MV-4-11 (cell line): ENCODE measurements around the gene STXBP5.
"Not testable (repeated sequence)": the region's sequence is repeated elsewhere in the genome, so short reads cannot be mapped to it uniquely, and the experiment has no call there.

Experiments used
- DNase-seq: peaks from one replicate; lab custom pipeline; 2025; lab: John Stamatoyannopoulos, UW

STXBP5 gene

DNA sequence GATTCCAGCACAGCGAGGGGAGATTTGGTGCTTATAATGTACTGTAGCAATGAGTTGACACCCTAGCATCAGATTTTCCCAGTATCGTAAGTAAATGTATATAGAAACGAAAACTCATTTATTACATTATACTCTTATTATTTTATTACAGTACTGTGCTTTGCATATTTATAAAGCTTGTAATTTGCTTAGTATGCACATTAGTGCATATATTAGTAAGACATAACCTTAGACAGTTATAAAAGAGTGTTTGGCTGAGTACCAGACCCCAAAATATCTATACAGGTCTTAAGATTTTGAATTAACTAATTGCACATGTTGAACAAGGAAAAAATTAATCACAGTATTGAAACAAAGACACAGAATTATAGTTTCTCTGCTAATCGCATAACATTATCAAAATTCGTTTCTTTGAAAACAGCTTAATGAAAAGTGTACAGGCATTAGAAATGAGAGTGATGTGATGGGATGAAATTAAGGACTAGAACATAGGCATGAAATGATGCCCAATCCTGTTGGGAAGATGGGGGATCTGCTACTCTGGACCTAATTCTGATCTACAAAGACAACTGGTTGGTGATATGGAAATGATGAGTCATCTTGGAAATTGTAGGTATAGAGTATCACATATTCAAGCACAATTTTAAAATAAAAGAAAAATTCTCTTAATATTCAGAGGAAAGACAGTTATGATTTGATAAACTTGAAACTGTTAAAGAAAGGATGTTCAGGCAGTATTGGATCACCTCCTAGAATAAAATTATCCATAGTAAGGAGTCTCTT, 42.8 kb downstream of the STXBP5 start:
- DNase-seq: no peak

DNA sequence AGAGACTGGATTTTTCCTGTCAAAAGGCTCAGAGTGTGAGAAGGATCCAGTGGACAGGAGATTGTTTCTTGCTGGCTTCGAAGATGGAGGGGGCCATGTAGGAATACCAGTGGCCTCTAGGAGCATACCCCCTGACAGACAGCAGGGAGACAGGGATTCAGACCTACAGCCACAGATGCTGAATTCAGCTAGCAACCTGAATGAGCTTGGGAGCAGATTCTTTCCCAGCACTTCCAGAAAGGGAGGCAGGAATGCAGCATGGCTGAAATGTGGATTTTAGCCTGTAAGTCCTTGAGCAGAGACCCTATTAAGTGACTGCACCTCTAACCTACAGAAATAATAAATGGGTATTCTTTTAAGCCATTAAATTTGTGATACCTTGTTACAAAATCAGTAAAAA, 44.6 kb downstream of the STXBP5 start:
- no peak for DNase-seq

DNA sequence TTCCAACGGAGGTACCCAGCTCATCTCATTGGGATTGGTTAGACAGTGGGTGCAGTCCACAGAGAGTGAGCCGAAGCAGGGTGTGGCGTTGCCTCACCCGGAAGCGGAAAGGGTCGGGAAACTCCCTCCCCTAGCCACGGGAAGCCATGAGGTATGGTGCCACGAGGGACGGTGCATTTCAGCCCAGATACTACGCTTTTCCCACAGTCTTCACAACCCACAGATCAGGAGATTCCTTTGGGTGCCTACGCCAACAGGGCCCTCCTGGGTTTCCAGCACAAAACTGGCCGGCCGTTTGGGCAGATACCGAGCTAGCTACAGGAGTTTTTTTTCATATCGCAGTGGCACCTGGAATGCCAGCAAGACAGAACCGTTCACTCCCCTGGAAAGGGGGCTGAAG, 46.9 kb downstream of the STXBP5 start:
- DNase-seq: no peak

DNA sequence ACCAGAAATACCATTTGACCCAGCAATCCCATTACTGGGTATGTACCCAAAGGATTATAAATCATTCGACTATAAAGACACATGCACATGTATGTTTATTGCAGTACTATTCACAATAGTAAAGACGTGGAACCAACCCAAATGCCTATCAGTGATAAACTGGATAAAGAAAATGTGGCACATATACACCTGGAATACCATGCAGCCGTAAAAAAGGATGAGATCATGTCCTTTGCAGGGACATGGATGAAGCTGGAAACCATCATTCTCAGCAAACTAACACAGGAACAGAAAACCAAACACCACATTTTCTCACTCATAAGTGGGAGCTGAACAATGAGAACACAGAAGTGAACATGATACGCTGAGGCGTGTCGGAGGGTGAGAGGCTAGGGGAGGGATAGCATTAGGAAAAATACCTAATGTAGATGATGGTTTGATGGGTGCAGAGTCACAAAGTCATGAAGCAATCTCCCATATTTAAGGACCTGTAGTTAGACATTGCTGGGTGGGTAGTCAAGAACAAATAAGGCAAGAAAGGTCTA, 50.8 kb downstream of the STXBP5 start:
- not testable (repeated sequence) for DNase-seq

DNA sequence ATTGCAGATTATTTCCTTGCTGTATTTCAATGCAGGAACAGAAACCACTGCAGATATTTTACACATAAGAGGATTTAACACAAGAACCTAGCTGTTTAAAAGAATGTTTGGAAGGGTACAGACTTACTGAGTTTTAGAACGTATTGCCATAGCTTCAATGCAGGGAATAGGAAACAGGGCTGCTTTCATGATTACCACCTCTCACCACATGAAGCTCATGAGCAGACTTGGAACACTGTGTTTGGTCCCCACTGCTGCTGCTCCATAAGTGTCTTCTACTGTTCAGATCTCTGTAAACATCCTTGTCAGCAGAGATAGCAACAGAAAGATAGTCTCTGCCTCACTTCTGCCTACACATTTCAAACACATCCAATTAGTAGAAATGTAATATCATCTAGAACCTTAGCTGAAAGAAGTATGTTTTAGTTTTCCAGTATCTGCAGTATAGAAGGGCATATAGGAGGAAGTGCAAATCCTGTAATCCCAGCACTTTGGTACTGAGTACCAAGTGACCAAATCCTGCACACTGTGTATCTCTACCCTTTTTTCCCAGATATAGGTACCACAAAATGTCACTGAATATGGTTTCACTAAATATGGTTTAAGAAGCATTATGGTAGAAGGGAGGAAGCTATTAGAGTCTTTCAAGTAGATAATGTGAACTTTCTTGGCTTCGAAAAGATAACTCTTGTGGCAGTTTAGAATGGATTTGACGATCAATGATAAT, 51.9 kb downstream of the STXBP5 start:
- no peak for DNase-seq

DNA sequence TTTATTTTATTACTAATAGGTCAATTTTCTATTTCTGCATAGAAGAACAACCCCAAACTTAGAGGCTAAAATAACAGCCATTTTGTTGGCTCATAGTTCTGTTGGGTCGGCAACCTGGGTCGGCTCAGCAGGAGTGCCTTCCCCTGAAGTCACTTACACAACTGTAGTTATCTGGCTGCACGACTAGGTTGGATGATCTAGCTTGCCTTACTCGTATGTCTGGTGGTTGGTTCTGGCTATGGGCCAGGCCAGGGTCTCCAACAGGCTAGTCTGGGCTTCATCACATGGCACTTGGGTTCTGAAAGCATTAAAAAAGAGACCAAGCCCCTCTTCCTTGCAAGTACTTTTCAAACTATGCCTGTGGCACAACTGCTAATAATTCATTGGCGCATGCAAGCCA, 53.5 kb downstream of the STXBP5 start:
- no peak for DNase-seq

DNA sequence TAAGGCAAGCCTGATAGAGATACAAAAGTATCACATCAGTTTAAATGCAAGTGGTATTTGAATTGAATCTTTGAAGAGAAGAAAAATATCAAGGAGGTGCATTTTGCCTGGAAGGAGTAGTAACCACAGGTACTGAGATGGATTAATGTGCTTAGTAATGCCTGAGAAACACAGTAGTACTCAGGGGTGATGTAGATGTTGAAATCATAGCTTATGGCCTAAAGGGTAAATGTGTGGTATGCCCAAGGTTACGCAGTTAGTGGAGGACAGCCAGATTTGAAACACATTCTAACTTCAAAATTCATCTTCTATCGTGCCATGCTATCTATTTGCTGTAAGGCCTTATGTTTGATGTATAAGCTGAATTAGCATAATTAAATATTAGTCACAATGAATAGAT, 55.9 kb downstream of the STXBP5 start:
- DNase-seq: no peak

DNA sequence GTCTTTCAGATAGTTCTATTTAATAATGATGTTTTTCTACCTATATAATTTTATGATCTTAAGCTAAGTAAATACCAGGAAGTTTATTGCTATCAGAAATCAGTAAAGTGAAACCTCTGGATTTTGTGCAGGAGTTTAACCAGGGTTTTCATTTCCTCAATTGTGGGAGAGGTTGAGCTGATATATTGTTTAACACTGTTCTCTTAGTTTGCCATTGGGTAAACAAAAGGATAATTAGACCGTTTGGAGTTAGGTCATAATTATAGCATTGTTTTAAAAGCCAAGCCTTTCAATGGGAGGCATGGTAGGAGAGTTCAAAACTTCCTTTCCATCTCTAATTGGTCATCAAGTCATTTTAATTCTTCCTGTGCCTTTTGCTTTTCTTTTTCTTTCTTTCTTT, 58.7 kb downstream of the STXBP5 start:
- peak; percentile 53 for DNase-seq

DNA sequence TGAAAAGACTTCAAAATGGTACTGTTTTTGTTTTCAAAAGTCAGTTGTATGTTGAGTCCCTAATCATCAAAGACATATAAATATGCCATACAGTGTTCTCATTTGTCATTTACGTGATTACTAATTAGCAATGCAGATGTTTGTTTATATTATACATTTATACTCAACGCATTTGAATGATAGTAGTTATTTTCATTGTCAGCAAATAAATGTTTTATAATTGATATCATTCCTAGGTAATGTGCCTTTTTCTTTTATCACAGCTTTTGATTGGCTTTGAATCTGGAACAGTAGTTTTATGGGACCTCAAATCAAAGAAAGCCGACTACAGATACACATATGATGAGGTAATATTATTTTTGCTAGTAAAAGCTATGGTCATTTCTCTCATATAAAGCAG, 62.6 kb downstream of the STXBP5 start:
- no peak for DNase-seq

DNA sequence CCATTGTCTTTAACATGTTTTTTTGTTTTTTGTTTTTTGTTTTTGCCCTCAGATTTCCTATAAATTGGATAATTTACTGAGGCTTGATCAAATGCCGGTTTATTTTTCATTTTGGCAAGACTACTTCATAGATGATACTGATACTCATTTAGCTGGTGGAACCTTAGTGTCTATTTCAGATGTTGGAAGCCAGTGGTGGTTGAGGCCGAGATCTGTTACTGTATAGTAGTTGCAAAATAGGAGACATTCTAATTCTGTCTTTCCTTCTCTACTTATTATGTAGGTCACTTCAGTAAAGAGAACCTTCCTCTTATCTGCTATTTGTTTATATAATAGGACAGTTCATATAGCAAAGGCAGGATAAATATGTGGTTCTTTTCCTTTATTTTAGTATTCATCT, 63.4 kb downstream of the STXBP5 start:
- DNase-seq: no peak

DNA sequence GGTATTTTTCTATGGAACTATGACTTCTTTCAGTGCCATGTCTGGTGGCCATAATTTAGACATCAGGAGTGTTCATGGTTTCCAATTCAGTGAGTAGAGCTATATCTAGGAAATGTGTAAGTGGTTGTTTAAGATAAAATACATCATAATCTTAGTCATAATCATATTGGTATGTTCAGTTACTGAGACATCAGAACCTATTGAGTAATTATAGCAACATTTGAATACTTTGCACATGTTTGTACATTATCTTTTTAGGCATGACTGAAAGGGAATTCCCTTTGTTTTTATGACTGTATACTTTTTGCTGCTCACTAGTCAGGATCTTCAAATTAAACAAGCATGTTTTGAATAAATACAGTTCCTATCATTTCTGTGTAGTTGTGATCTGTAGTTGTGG, 64.0 kb downstream of the STXBP5 start:
- no peak for DNase-seq

DNA sequence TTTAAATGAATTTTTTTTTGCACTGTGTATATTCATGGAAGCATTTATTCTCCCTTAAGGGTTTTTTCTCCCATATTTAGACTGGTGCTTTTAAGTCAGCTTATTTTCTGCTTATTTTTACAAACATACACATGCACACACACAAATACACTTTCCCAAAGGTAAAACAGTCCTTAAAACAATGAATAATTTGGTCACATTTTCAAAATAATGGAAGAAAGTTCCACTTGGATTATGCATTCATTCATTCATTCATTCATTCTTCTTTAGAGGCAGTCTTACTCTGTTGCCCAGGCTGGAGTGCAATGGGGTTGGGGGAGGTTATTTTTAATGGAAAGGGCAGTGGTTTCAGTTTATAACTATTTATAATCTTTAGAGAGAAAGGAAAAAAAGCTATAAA, 69.8 kb downstream of the STXBP5 start:
- no peak for DNase-seq

DNA sequence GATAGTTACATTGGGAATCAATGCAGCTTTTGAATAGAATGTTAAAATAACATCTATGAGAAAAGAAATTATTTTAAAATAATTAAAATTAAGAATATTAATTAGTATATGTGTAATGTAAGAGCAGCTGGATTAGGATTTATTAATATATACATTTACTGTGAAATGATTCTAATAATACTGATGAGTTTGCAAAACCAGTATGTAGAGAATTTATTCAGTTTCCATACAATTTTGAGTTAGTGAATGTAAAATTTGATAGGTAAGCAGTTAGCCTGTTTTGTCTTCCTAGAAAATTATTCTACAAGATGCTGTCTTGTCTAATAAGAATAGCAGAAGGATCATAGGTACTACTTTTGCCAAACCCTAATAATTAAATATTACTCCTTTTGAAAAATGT, 70.6 kb downstream of the STXBP5 start:
- no peak for DNase-seq

DNA sequence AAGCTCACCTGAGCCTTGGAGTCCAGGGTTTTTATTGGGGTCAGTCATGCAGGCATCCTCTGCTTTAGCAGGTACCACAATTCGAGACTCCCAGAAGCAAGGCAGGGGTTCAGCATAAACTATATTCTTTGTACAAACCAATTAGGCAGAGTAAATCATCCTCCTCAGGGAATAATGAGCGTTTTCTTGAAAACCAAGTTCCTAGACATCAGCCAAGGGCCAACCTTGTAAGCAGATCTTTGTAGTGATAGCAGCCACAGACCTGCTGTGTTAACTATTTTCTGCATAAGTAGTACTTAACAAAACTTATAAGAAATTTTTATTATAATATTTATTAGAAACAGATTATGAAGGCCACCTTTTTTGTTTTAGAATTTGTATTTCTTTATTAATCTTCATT, 74.7 kb downstream of the STXBP5 start:
- no peak for DNase-seq

DNA sequence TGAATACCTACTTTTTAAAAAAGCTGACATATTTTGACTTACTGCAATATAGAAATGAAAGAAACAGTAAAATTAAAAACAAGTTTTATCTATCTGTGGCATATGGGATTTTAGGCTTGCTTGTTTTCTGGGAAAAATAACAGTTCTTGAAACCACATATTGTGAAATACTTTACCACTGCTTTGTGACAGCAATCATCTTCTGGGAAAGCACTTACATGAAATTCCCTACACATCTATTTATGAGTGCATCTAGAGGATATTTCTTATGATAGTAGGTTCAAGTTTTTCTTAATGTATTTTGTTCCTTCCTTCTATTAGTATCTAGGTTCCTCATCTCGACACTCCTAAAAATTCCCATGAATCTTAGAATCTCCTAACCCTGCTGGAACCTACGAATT, 75.2 kb downstream of the STXBP5 start:
- DNase-seq: peak; percentile 41

DNA sequence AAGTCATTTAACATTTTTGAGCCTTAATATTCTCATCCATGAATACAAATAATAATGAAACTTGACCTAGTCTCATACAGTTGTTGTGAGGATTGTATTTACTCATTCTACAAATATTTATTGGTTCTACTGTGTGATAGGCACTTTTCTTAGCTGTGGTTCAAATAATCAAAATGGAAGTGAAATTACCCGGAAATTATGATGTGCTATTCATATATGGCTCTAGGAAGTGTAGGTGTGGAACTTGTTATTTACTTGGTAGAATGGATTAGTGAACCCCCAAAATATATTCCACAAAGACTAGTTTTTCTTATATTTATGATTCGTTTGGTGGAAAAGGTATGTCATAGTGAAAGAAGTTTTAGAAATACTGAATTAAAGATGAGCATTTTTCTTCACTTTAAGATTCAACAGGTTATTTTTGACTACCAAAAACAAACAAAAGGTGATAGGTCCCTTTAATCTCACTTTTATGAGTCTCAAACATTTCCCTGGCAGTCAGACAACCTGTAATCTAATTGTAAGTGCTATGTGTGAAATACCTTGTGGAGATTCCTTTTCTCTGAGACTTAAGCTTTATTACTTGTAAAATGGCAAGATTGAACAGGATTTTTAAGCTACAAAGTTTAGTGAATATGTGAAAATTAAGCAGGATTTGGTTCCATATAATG, 77.8 kb downstream of the STXBP5 start:
- no peak for DNase-seq

DNA sequence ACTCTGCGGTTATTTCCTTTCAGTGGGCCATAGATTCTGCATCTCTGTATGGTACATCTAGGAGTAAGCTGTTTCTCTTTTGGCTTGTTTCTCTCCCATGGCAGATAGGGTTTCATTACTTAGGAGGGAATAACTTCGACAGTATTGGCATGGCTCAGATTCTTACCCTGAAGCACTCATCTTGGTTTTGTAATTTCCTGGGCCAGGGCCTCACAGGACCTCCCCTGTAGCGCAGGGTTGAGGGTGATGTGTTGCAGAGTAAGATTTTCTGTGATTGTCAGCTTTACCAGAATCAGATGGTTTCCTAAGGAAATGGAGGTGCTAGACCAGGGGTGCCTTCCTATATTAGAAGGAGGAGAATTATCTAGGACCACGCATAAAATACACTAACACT, 78.3 kb downstream of the STXBP5 start:
- DNase-seq: no peak

DNA sequence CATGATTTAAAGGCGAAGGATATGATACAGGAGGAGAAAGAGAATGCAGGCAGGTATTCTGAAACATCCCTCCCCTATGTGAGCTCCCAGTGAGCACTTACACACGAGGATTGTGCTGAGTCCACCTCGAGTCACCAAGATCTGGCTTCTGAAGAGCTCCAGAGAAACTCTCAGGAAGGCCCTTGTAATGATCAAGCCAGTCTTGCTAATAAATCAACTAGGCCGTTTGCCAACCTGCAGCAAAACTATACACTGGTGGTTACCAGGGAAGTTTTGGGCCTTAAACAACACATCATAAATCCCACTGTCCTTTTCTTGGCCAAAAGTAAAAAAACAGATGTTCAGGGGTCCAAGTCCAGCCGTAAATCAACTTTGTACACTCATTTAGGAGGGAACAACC, 79.2 kb downstream of the STXBP5 start:
- DNase-seq: no peak

DNA sequence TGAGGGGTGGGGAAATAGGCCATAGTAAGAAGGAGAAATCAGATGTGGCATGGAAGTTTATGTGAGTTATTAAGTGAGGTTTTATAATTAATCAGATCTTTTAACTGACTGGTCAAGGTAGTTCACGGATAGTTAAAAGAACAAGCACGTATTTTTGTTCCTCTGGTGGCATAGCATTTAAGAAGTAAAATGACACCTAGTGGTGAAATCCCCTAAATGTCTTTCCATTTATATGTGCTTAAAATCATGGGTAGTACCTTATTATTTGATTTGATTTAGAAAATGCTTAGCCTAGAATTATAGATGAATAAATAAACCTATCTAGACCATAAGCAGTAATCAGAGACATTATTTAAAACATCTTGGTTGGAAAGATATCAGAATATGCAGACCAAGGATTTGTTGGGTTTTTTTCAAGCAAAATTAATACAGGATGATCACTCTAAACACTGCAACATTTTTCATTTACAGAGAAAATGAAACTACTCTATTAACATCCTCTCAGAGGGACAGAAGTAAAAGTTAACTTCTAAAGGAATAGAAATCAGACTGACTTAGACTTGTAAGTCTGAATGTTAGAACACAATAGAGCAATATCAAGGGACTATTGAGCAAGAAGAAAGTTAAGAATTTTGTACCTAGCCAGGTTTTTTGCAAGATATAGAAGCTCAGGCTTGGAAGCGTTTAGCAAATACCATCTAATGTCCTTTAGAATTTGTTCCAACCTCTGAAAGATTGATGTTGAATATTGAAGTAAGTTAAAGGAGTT, 81.1 kb downstream of the STXBP5 start:
- DNase-seq: peak; percentile 38

DNA sequence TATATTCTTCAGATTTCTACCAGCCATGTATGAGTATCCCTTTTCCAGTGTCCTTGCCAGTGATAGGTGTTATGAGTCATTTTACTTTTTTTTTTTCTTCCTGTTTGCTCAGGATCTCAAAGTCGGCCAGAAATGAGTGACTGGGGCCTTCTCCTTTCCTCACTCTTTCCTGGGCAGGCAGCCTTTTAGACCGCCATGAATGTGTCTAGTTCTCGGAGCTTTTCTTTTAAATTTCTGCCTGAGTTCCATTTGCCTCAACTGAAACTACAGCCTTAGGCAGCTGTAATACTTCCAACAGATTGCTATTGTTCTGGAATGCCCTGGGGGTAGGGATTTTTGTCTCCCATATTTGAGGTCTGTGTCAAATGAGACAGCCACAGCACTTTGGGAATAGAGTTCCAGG, 83.7 kb downstream of the STXBP5 start:
- DNase-seq: no peak

DNA sequence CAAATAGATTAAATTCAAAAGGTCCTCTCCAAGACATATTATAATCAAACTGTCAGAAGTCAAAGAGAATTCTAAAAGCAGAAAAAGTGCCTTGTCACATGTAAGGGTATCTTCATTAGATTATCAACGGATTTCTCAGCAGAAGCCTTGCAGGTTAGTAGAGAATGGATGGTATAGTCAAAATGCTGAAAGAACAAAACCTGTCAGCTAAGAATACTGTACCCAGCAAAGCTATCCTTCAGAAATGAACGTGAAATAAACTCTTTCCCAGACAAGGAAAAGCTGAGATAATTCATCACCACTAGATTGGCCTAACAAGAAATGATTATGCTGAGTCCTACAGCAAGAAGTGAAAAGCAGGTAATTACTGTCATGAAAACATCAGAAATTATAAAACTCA, 92.9 kb downstream of the STXBP5 start:
- no peak for DNase-seq

DNA sequence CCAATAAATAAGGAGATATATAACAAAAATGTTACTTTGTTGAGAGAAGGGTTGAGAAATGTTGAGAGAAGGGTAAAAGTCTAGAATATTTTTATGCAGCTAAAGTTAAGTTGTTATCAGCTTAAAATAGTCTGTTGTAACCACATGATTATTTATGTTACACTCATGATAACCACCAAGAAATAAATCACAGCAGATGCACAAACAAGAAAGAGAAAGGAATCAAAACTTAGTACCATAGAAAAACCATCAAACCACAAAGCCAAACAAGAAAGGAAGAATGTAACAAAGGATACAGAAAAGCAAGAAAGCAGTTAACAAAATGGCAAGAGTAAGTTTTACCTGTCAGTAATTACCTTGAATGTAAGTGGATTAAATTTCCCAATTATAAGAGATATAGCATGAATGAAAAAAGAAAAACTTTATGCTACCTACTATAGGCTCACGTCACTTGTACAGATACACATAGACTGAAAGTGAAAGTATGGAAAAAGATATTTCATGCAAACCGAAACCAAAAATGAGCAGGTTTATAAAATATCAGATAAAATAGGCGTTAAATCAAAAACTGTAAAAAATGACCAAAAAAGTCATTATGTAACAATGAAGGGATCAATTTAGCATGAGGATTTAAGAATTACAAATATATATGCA, 93.6 kb downstream of the STXBP5 start:
- no peak for DNase-seq
